ENCODE data around the gene STAC2. TPM values are rescaled to one million over a fixed set of nuclear protein-coding genes. Genes with fewer than 3 reads are reported as not detected.
A peak's percentile ranks its signal among the peaks of the same experiment; 100 is the strongest.
"Not testable (repeated sequence)": the region's sequence is repeated elsewhere in the genome, so short reads cannot be mapped to it uniquely, and the experiment has no call there.

STAC2 gene
- total RNA-seq, 1 donor from 2014 or later, result not detected

DNA sequence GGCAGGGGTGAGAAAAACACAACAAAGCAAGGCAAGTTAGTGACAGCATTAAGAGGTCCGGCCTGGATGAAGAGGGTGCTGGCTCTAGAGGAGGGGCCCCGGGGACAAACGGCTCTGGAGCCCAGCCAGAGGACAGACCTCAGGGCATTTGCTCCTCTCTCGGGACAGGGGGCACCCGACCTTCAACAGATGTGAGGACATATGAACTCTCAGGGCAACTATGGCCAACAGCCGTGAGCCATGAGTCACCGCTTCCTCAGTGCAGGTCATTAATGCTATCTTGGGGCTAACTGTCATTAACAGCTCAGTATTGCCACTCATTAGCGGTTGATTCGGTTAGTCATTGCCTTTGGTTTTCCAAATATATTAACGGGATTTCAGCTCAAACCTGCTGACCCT, 50.1 kb downstream of the STAC2 start:
- H3K4me3 Mint-ChIP-seq, result no peak overlapping the region
- H3K9me3 Mint-ChIP-seq, result no peaks in the 10 kb centered on the region
- intact Hi-C loops (cut with micrococcal nuclease), result loop anchor here (2.0 kb wide), 1 partner anchor 193 kb away; no protein-coding TSS in a partner anchor
- H3K4me1 Mint-ChIP-seq, result peaks cover 9% of the 10 kb centered on the region
- H3K27ac Mint-ChIP-seq, result no peak overlapping the region
- DNase-seq, result no peak
- H3K27me3 Mint-ChIP-seq, result peaks cover 2% of the 10 kb centered on the region
- H3K36me3 Mint-ChIP-seq (ENCODE audit: low read depth), result peaks cover 33% of the 10 kb centered on the region

GRCh38 chr17:39174920-39175694, 50.6 kb downstream of the STAC2 start:
- intact Hi-C loops (cut with micrococcal nuclease), result loop anchor here (2.0 kb wide), 1 partner anchor 192 kb away; no protein-coding TSS in a partner anchor
- peak; percentile 92 for DNase-seq
- Mint-ChIP-seq H3K36me3 (ENCODE audit: low read depth) (peaks cover 33% of the 10 kb centered on the region), H3K4me1 (peaks cover 9% of the 10 kb centered on the region), H3K27me3 (peaks cover 6% of the 10 kb centered on the region), H3K27ac (no peak overlapping the region), H3K9me3 (no peaks in the 10 kb centered on the region), H3K4me3 (no peak overlapping the region)

- no peak for DNase-seq
- intact Hi-C loops (cut with micrococcal nuclease), result loop anchor here (2.0 kb wide), 1 partner anchor 191 kb away; no protein-coding TSS in a partner anchor
- H3K36me3 Mint-ChIP-seq (ENCODE audit: low read depth), result peaks cover 32% of the 10 kb centered on the region
- no peak overlapping the region for H3K27ac Mint-ChIP-seq
- peaks cover 10% of the 10 kb centered on the region for H3K27me3 Mint-ChIP-seq
- H3K4me1 Mint-ChIP-seq, result peaks cover 10% of the 10 kb centered on the region
- H3K4me3 Mint-ChIP-seq, result no peak overlapping the region
- no peaks in the 10 kb centered on the region for H3K9me3 Mint-ChIP-seq
Measured at GRCh38 chr17:39173526-39174274, 52.0 kb downstream of the STAC2 start.

GRCh38 chr17:39173080-39173479, 52.7 kb downstream of the STAC2 start:
- intact Hi-C loops (cut with micrococcal nuclease), result no loop called here
- H3K27me3 Mint-ChIP-seq, result peaks cover 10% of the 10 kb centered on the region
- peaks cover 3% of the 10 kb centered on the region for H3K9me3 Mint-ChIP-seq
- H3K27ac Mint-ChIP-seq, result no peak overlapping the region
- H3K4me1 Mint-ChIP-seq, result peaks cover 10% of the 10 kb centered on the region
- no peak for DNase-seq
- H3K36me3 Mint-ChIP-seq (ENCODE audit: low read depth), result peaks cover 28% of the 10 kb centered on the region
- H3K4me3 Mint-ChIP-seq, result no peak overlapping the region

DNA sequence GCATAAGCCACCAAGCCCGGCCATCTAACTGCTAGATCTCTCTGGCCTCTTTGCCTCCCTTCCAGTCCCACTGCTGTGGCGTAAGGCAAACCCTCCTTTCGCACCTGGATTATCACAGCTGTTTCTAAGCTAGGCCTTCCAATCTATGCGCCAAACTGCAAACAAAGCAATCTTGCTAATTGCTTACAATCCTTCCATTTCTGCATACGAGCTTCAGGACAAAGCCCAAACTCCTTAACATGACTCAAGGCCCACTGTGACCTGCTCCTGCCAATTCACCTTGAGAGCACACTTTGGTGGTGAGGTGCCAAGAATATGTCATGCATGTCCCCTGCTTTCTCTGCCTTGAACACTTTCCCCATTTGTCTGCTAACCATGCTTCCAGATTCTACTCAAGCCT, 53.8 kb downstream of the STAC2 start:
- no peak overlapping the region for H3K4me3 Mint-ChIP-seq
- H3K27ac Mint-ChIP-seq, result no peak overlapping the region
- intact Hi-C loops (cut with micrococcal nuclease), result no loop called here
- H3K36me3 Mint-ChIP-seq (ENCODE audit: low read depth), result peaks cover 18% of the 10 kb centered on the region
- peaks cover 3% of the 10 kb centered on the region for H3K9me3 Mint-ChIP-seq
- peaks cover 17% of the 10 kb centered on the region for H3K4me1 Mint-ChIP-seq
- no peak for DNase-seq
- H3K27me3 Mint-ChIP-seq, result peaks cover 10% of the 10 kb centered on the region

DNA sequence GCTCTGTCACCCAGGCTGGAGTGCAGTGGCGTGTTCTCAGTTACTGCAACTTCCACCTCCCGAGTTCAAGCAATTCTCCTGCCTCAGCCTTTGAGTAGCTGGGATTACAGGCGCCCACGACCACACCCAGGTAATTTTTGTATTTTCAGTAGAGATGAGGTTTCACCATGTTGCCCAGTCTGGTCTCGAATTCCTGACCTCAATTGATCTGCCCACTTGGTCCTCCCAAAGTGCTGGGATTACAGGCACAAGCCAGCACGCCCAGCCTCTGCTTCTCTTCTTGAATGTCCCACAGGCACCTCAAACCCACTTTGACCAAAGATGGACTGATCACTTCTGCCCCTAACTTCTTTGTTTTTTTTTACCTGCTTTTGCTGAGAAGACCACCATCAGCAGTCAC, 55.2 kb downstream of the STAC2 start:
- DNase-seq, result no peak
- peaks cover 7% of the 10 kb centered on the region for H3K36me3 Mint-ChIP-seq (ENCODE audit: low read depth)
- peaks cover 24% of the 10 kb centered on the region for H3K4me1 Mint-ChIP-seq
- H3K27ac Mint-ChIP-seq, result no peak overlapping the region
- no peak overlapping the region for H3K4me3 Mint-ChIP-seq
- peaks cover 3% of the 10 kb centered on the region for H3K9me3 Mint-ChIP-seq
- intact Hi-C loops (cut with micrococcal nuclease), result no loop called here
- peaks cover 21% of the 10 kb centered on the region for H3K27me3 Mint-ChIP-seq

GRCh38 chr17:39170109-39170508, 55.6 kb downstream of the STAC2 start:
- Mint-ChIP-seq H3K4me1 (peaks cover 25% of the 10 kb centered on the region), H3K4me3 (no peak overlapping the region), H3K36me3 (ENCODE audit: low read depth) (peaks cover 6% of the 10 kb centered on the region), H3K27ac (no peak overlapping the region), H3K9me3 (peaks cover 3% of the 10 kb centered on the region), H3K27me3 (peaks cover 23% of the 10 kb centered on the region)
- DNase-seq, result no peak
- intact Hi-C loops (cut with micrococcal nuclease), result no loop called here

DNA sequence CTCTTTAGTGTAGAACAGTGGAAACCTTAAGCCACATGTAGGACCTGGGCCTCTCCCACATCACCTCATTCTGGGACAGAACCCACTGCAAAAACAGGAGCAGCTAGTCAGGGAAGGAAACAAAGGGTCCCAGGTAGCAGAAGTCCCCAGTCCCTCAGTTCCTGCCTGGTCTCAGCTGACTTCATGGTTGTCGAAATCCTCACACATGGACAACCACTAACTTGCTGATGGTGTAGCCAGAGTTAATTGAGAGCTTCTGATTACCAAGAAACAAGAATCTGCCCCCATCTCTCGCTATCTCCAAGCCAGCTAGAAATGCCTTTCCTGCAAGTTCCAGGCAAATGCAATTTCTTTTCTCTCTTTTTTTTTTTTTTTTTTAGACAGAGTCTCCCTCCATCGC, 56.2 kb downstream of the STAC2 start:
- no peak overlapping the region for H3K27ac Mint-ChIP-seq
- DNase-seq, result no peak
- intact Hi-C loops (cut with micrococcal nuclease), result no loop called here
- peaks cover 3% of the 10 kb centered on the region for H3K36me3 Mint-ChIP-seq (ENCODE audit: low read depth)
- peaks cover 3% of the 10 kb centered on the region for H3K9me3 Mint-ChIP-seq
- no peak overlapping the region for H3K4me3 Mint-ChIP-seq
- peaks cover 31% of the 10 kb centered on the region for H3K4me1 Mint-ChIP-seq
- H3K27me3 Mint-ChIP-seq, result peaks cover 29% of the 10 kb centered on the region

- intact Hi-C loops (cut with micrococcal nuclease), result no loop called here
- Mint-ChIP-seq H3K27ac (no peak overlapping the region), H3K27me3 (peaks cover 29% of the 10 kb centered on the region), H3K4me3 (no peak overlapping the region), H3K9me3 (peaks cover 3% of the 10 kb centered on the region), H3K36me3 (ENCODE audit: low read depth) (peaks cover 3% of the 10 kb centered on the region), H3K4me1 (peaks cover 32% of the 10 kb centered on the region)
- no peak for DNase-seq
Measured at GRCh38 chr17:39169101-39169500, 56.6 kb downstream of the STAC2 start.

DNA sequence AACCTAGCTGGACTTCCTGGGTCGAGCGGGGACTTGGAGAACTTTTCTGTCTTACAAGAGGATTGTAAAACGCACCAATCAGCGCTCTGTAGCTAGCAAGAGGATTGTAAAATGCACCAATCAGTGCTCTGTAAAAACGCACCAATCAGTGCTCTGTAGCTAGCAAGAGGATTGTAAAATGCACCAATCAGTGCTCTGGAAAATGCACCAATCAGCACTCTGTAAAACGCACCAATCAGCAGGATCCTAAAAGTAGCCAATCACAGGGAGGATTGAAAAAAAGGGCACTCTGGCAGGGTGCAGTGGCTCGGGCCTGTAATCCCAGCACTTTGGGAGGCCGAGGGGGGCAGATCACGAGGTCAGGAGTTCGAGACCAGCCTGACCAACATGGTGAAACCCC, 57.2 kb downstream of the STAC2 start:
- intact Hi-C loops (cut with micrococcal nuclease); H3K36me3 Mint-ChIP-seq (ENCODE audit: low read depth); DNase-seq; H3K27ac Mint-ChIP-seq; H3K9me3 Mint-ChIP-seq; H3K4me3 Mint-ChIP-seq: not testable (repeated sequence)
- peaks cover 30% of the 10 kb centered on the region for H3K4me1 Mint-ChIP-seq
- peaks cover 29% of the 10 kb centered on the region for H3K27me3 Mint-ChIP-seq

DNA sequence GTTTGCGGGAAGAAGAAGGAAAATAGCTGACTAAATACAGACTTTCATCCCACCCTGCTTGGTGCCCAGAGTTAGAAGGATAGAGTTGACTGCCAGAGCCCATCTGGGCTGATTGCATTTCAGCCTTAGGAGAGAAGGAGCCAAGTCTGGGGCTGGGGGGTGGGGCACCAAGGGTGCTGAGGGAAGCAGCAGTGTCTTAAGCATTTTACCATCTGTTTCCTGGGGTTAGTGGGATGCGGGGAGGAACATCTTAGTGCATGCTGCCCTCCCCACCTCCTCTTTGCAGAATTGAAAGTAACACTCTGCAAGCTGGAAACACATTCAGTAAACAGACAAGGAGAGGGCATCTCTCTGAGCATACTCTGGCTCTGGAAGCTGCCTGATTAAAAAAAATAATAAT, 58.3 kb downstream of the STAC2 start:
- Mint-ChIP-seq H3K4me1 (peaks cover 25% of the 10 kb centered on the region), H3K27ac (no peak overlapping the region), H3K9me3 (peaks cover 3% of the 10 kb centered on the region), H3K27me3 (peaks cover 29% of the 10 kb centered on the region), H3K36me3 (ENCODE audit: low read depth) (peaks cover 1% of the 10 kb centered on the region), H3K4me3 (no peak overlapping the region)
- intact Hi-C loops (cut with micrococcal nuclease), result no loop called here
- peak; percentile 68 for DNase-seq

- peaks cover 3% of the 10 kb centered on the region for H3K9me3 Mint-ChIP-seq
- no peak overlapping the region for H3K27ac Mint-ChIP-seq
- peaks cover 30% of the 10 kb centered on the region for H3K27me3 Mint-ChIP-seq
- intact Hi-C loops (cut with micrococcal nuclease), result no loop called here
- H3K36me3 Mint-ChIP-seq (ENCODE audit: low read depth), result peaks cover 1% of the 10 kb centered on the region
- DNase-seq, result no peak
- peak overlapping the region; percentile 20 for H3K4me3 Mint-ChIP-seq
- H3K4me1 Mint-ChIP-seq, result peaks cover 23% of the 10 kb centered on the region
Measured at GRCh38 chr17:39166437-39167335, 59.1 kb downstream of the STAC2 start.

DNA sequence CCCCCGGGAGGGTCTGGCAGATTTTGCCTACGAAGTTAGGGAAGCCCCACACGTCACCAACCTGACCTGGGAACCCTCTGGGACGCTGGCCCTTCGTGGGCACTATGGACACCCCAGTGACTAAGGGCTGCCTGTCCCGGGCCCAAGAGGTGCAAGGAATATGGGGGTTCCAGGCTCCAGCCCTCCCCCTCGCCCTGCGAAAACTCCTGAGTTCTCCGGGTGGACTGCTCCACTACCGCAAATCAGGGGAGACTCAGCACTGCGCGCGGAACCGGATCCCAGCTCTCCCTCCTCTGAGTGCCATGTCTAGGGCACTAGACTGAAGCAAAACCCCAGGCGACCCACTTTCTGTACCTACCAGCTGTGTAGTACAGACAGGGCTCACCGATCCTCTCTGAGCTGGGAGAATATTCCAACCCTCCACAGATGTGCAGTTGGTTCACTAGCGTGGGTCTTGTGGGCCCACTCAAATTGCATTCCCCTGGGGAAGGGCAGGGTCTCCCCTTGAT, 59.9 kb downstream of the STAC2 start, which contains the start of gene ARL5C:
Gene ARL5C, minus strand, starts transcription at position 321 of the 509 bp plus-strand sequence. CDS start 401 bp downstream, outside the sequence.
- no peak within 1 kb of the TSS for H3K27ac Mint-ChIP-seq
- intact Hi-C loops (cut with micrococcal nuclease), result loop anchor here (1.0 kb wide), 1 partner anchor 13 kb away; no protein-coding TSS in a partner anchor

More for the DNA sequence above, 59.9 kb downstream of the STAC2 start, which contains the start of gene ARL5C:
- peaks cover 23% of the 10 kb centered on the region for H3K4me1 Mint-ChIP-seq
- peaks cover 1% of the 10 kb centered on the region for H3K36me3 Mint-ChIP-seq (ENCODE audit: low read depth)
- H3K4me3 Mint-ChIP-seq, result peak within 1 kb of the TSS; percentile 85
- H3K27me3 Mint-ChIP-seq, result peaks cover 30% of the 10 kb centered on the region
- no peak for DNase-seq
- H3K9me3 Mint-ChIP-seq, result peaks cover 3% of the 10 kb centered on the region

Measured in activated CD4-positive, alpha-beta T cell treated with anti-CD3 and anti-CD28 coated beads, Interleukin-2, amount 10 ng/mL, durations not matched to agents 24 days and 14 days (primary cell).